ENCODE measurements around the gene MAP4K4.

Gene MAP4K4

DNA sequence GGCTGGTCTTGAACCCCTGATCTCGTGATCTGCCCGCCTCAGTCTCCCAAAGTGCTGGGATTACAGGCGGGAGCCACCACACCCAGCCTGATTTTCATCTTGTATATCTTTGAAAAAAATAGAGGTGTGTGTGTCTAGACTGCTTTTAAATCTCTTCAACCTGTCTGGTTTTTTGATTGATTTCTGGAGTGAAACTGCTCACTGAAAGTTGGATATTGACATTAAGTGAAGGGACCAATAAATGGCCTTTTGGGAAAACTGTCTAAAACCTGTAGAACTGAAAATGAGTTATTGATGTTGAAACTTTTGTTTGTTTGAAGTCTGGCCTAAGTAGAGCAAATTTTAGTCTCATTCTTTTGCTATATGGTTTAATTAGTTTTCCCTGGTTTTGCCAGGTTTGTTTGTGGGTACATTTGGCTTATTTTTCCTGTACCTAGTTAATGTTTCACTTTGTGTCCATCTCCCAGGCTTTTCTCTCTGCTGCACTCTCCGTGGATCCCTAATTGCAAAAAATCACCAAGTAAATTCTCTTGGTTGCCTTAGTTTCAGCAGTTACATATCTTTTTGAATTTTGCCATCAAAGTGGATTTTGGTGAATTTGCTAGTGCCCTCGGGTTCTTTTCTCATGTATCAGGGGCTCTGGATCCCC is 144.3 kb downstream of the MAP4K4 start:
- DNase-seq (ENCODE audit: low spot score) = no peak

DNA sequence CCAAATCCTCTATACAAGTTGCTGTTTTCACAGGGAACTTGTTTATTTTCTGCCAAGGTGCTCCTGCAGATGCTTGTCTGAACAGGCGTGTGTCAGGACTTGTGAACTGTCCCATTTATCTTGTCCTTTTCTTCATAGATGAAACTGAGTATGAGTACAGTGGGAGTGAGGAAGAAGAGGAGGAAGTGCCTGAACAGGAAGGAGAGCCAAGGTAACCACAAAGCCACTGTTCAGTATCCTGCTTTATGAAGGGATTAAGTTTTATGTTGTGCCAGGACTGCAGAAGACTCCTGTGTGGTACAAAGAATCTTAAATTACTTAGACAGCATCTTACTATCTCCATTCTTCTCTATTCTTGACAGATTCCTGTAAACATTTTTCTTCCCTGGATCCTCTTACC is 145.0 kb downstream of the MAP4K4 start:
- DNase-seq (ENCODE audit: low spot score) = no peak

DNA sequence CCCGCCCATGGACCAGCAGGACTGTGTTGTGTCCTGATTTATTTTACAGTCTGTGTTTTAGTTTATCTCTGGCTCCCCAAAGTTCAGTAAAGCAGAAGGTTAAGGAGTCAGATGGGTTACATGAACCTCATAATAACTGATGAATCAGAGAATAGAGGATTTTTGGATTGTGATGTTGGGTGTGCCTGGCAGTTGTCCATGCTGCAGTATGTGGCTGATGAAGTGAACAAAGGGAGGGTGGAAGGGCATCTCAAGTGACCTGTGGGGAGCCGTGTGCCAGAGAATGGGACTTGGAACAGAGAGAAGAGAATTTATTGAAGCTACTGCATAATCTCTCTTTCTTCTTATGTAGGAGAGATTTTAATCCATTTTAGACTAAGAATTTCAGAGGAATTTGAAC is 145.5 kb downstream of the MAP4K4 start:
- DNase-seq (ENCODE audit: low spot score) = no peak

DNA sequence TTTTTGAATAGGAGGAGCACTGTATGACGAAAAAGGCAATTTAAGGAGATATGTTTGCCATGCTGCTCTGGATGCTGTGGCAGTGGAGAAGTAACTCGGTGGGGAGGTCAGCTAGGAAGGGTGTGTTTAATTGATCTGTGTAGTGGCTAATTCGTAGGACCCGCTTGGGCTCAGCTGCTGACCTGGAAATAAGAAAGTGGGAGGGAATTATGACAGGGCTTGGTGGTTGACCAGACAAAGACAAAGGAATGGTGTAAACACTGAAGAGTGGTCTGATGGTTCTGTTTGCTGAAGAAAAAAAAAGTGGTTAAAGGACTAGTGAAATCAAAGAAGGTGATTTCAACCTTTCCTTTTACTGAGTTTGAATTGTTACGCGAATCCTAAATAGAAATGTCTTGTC is 146.0 kb downstream of the MAP4K4 start:
- no peak for DNase-seq (ENCODE audit: low spot score)

DNA sequence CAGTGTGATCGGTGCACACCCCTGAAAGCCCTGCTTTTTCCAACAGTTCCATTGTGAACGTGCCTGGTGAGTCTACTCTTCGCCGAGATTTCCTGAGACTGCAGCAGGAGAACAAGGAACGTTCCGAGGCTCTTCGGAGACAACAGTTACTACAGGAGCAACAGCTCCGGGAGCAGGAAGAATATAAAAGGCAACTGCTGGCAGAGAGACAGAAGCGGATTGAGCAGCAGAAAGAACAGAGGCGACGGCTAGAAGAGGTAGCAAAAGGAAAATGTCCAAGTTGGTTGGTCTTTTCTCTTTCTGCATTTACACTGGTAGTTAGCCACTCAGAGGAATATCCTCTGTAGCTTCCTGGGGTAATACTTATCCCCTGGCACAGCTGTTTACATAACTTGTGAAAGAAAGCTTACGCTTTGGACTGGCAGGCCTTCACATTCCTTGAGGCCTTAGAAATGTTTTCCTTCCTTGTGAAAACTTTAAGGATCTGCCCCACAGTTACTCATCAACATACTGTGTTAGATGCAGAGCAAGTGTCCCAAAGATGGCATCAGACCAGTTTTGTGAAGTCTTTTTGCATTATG is 146.6 kb downstream of the MAP4K4 start:
- no peak for DNase-seq (ENCODE audit: low spot score)

DNA sequence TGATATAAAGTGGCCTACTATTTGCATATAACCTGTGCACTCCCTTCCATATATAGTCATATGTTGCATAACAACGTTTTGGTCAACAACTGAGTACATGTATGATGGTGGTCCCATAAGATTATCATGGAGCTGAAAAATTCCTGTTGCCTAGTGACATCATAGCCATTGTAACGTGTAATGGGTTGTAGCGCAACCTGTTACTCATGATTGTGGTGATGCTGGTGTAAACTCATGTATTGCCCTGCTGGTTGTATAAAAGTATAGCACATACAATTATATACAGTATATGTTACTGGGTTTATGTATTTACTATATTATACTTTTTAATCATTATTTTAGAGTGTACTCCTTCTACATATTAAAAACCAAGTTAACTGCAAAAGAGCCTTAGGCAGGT is 149.5 kb downstream of the MAP4K4 start:
- DNase-seq (ENCODE audit: low spot score) = no peak

DNA sequence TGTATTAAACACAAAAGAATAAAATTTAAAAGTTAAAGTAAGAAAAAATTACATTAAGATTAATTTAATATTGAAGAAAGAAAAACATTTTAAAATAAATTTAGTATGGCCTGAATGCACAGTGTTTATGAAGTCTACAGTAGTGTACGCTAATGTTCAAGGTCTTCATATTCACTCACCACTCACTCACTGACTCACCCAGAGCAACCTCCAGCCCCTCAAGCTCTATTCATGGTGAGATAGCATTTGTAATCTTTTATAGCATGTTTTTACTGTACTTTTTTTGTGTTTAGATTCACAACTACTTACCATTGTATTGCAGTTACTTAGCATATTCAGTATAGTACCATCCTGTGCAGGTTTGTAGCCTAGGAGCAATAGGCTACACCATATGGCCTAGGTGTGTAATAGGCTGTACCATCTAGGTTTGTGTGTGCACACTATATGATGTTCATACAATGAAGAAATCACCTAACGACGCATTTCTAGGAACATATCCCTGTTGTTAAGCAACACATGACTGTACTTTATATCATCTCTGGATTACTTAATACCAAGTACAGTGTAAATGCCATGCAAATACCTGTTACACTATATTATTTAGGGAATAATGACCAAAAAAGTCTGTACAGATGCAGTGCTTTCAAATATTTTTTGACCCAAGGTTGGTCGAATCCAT is 150.3 kb downstream of the MAP4K4 start:
- DNase-seq (ENCODE audit: low spot score) = no peak

DNA sequence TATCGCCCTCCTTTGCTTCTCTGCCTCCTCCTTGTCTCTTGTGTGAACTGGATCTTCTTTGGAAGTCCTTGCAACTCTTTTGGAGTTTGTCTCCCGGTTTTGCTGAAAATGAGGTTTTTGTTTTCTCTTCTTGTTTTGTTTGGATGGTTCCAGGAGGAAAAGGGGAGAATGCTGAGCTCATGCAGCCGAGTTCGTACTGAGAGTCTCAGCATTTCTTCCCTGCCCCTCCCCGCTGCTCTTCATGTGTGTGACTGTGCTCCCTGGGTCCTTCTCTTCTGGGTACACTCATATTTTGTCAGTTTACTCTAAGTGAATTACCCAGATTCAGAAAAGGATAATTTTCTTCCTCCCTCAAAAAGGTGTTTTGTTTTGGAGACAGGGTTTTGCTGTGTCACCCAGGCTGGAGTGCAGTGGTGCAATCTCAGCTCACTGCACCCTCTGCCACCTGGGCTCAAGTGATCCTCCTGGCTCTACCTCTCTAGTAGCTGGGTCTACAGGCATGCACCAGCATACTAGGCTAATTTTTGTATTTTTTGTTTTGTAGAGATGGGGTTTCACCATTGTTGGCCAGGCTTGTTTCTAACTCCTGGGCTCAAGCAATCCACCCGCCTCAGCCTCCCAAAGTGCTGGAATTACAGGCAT is 151.4 kb downstream of the MAP4K4 start:
- DNase-seq (ENCODE audit: low spot score) = no peak

DNA sequence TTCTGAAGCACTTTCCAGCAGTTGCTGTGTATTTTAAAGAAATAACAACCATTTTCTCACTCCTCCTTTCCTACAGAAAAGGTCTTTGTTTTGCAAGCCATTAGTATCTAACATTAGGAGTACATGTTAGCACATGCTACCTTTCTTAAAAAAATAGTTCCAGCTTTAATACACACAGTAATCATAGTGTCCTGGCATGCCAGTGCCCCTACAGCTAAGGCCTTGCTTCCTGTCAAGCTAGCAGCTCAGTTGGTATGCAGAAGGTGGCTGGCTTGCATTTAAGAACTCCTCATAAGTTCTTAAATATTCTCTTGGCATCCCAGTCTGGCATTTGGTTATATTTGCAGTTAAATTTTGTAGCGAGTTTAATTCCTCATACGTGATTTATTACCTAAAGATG is 152.9 kb downstream of the MAP4K4 start:
- DNase-seq (ENCODE audit: low spot score) = no peak

DNA sequence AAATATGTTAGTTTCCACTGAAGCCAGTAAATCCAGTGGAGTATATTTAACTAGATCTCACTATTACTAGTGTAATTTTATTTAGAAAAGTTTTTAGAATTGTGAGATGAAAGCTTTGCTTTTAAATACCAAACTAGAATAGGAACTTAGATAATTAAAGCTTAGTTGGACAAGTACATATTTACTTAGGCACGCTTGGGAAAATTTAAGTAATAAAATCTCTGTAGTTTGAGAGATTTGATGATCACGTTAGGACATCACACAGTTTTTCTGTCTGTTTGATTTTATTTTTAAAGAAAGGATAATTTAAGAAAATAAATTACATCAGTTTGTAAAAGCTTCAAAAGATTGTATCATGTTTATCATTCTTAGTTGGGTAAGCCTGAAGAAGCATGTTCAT is 153.5 kb downstream of the MAP4K4 start:
- no peak for DNase-seq (ENCODE audit: low spot score)

DNA sequence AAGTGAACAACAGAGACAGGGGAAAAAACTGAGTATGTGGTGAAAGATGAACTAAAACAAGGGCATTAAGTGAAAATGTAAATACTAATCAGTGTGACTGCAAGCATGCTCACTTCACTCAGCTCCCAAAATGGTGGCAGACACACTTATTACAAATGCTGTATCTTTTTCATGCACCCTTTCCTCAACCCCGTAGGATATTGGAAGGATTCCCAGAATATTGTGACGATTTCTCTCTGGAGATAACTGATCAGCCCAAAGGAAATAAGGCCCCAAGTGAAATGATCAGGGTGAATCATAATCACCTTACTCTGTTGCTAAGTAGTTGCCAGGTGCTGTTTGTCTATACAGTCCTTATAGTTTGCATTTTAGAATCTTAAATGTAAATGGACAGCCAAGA is 155.3 kb downstream of the MAP4K4 start:
- no peak for DNase-seq (ENCODE audit: low spot score)

DNA sequence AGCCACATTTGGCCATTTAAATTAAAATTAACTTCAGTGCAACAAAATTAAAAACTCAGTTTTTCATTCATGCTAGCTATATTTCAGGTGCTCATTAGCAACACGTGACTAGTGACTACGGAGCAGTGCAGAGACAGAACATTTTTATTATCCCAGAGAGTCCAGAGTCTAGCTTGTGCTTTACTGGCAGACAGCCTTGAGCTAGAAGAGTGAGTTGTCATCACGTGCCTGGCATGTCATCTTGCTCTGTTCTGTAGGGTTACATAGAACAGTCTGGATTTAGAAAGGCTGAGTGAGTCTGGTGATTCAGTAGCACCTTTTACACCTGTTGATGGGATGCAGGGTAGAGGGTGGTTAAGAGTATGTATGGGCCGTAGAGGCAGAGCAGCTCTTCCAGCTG is 157.4 kb downstream of the MAP4K4 start:
- no peak for DNase-seq (ENCODE audit: low spot score)

DNA sequence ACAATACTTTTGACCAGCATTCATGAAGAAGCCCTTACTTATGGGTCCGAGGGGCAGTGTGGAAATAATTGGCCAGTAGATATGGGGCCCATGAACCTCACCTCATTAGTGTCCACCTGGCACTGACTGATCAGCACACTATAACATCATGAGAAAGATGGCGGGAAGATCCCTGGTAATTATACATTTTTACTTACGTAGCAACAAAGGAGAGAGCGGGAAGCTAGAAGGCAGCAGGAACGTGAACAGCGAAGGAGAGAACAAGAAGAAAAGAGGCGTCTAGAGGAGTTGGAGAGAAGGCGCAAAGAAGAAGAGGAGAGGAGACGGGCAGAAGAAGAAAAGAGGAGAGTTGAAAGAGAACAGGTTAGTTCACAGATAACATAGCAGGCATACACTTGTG is 158.3 kb downstream of the MAP4K4 start:
- DNase-seq (ENCODE audit: low spot score) = no peak

DNA sequence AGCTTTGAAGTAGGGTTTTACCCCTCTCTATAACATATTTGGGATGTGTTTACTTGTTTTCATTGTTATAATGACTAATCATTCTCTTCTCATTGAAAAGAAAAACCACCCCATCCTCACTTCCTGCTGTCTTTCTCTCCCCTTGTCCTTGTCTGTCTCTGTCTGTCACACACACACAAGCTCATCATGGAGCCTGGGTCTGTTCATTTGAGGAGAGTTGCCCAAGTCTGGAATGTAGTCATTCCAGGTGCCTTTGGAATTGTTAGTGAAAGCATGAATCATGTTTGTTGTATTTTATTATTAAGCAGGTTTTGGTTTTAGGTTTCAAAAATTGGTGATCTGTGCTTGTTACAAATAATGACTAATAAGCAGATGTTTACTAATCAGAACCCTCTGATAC is 160.7 kb downstream of the MAP4K4 start:
- DNase-seq (ENCODE audit: low spot score) = no peak

DNA sequence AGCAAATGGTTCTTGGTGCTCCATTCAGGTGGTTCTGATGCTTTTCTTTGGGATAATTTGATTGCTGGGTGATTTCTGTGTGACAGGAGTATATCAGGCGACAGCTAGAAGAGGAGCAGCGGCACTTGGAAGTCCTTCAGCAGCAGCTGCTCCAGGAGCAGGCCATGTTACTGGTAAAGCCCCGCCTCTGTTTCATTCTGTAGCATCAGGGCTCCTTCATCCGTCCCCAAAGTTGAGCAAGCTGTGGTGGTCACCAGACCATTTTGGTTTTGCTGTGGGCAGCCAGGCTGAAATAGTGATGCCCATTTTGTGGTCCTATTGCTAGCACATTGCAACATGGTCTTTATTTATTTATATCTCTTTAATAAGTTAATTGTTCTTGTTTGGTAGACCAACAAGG is 161.4 kb downstream of the MAP4K4 start:
- no peak for DNase-seq (ENCODE audit: low spot score)

DNA sequence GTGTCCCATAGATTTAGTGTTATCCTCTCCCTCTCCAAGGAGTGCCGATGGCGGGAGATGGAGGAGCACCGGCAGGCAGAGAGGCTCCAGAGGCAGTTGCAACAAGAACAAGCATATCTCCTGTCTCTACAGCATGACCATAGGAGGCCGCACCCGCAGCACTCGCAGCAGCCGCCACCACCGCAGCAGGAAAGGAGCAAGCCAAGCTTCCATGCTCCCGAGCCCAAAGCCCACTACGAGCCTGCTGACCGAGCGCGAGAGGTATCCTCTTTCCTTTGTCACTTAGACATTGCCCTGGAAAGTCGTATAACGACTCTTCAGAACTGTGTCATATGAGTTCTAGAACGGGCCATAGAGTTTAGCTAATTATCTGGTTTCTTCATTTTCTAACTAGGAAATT is 162.1 kb downstream of the MAP4K4 start:
- DNase-seq (ENCODE audit: low spot score) = no peak

DNA sequence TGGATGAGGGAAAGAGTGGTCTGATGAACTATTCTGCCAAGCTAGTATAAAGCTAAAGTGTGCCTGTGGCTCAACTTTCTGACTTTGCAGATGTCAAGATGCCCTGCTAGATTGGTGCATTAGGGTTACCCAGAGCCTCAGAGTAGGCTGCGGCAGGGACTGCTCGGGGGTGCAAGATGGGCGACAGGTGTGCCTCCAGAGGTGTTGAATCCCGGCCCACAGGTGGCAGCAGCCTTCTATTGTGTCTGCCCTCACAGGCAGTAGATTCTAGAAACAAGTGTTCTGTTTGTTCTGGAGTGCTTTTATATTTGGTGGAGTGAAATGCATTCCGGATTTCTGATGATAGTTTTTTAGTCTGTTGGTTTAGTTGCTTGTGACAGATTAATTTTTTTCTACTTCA is 162.7 kb downstream of the MAP4K4 start:
- DNase-seq (ENCODE audit: low spot score) = no peak

DNA sequence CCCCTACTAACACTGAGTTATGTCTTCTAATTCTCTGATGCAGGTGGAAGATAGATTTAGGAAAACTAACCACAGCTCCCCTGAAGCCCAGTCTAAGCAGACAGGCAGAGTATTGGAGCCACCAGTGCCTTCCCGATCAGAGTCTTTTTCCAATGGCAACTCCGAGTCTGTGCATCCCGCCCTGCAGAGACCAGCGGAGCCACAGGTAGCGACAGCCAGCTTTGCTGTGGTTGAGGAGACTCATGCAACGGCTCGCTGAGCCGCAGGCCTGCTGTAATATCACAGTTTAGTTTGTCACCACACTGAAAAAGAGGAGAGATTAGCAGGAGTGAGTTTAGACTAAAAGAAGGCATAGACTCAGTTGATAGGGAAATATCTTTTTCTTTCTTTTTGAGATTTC is 163.3 kb downstream of the MAP4K4 start:
- DNase-seq (ENCODE audit: low spot score) = no peak

DNA sequence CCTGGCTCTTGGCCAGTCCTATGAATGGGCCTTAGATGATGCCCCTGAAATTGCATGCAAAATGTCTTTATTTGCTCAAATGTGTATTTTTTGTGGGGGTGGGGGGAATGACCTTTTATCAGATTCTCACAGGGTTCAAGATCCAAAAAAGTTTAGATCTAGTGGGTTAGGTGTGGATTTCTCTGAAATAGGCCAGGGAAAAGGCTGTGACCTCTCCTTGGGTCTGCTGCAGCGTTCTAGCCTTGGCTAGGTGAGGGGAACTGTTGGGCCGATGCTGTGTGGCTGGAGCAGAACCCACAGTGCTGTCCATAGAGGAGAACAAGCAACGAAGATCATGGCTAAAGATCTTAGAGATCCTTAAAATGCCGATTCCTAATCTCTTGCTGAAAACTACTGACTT is 163.9 kb downstream of the MAP4K4 start:
- DNase-seq (ENCODE audit: low spot score) = no peak

DNA sequence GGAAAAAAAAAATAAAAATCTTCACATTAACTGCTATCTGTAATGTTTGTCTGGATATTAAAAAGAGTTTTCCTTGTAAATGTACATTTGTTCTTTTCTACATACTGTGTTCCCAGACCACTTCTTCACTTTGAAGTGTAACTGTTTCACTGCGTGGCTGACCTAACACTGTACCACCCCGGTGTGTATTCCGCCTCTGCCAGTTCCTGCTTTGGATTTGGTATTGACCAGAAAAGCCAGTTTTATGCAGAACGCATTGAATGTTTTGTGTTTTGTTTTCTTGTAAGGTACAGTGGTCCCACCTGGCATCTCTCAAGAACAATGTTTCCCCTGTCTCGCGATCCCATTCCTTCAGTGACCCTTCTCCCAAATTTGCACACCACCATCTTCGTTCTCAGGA is 166.0 kb downstream of the MAP4K4 start:
- no peak for DNase-seq (ENCODE audit: low spot score)

DNA sequence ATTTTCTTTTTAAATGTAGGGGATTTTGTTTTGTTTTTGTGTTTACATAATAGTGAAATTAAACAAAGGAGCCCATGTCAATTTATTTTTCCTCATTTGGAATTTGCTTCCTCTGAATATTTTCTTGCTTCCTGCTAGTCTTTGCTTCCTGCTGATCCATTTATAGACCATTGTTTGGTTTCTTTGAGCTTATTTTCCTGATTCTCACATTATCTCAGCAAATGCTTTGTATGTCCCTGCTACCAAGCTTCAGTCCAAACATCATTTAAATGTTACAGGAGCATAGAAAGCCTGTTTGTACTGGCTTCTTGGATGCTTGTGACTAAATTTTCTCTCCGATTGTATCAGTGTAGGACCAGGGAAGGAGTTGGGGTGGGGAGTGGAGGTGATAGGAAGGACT is 166.9 kb downstream of the MAP4K4 start:
- DNase-seq (ENCODE audit: low spot score) = no peak

DNA sequence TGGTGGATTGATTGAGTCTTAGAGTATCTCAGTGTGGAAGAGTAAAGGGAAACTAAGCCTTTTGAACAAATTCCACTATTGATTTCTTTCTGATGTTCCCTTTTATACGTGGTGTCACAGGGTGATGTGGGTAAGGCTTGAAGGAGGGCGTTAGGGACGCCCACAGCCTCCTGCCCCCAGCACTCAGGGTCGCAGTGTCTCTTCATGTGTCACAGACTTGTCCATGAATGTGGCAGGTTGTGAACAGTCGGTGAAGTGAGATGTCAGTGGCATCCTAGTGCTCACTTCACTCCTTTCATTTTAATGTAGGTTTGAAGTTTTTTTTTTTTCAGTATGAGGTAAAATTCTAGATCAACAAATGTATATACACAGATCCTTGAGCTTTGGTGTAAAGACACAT is 171.0 kb downstream of the MAP4K4 start:
- DNase-seq (ENCODE audit: low spot score) = no peak

DNA sequence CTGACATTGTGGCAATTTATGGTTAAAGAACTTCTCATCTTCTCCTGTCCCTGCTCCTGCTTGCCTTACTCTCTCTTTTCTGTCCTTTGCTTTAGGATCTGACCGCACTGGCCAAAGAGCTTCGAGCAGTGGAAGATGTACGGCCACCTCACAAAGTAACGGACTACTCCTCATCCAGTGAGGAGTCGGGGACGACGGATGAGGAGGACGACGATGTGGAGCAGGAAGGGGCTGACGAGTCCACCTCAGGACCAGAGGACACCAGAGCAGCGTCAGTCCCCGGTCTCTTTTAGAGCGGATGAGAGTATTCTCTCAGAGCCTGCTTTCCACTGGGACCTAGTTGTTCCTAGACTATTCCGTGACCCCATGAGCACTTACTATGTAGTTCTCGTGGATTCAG is 172.0 kb downstream of the MAP4K4 start:
- DNase-seq (ENCODE audit: low spot score) = no peak
